A673 (cell line): ENCODE data around the gene MB21D2.

Experiments
- CTCF ChIP-seq: fragments of 300-800, 200-600 bp; sonication (generic); conservative IDR thresholded peaks from 2 replicates; pipeline ENCODE4 v1.5.1; 2017; ENCODE audit warnings: low read depth, mild to moderate bottlenecking, antibody characterized with exemption, low read length, moderate library complexity, mixed read lengths
- EZH2 ChIP-seq: fragments of 200-600 bp; sonication (generic); IDR thresholded peaks from 2 replicates; pipeline ENCODE4 v1.6.1; 2017; ENCODE audit warnings: borderline replicate concordance, low read depth, mild to moderate bottlenecking, mixed read lengths, antibody characterized with exemption, low read length; ENCODE audit not compliant: poor library complexity, severe bottlenecking

GRCh38 chr3:192890347-192891335 is 27.0 kb downstream of the MB21D2 start:
- TF ChIP-seq EZH2 (no peak), CTCF (no peak)
